SK-N-SH (cell line): ENCODE results near the gene FTO. TPM values are rescaled to one million over a fixed set of nuclear protein-coding genes. Genes with fewer than 3 reads are reported as not detected.

ENCODE experiments used
- CTCF ChIA-PET: fragments of 300-600, 350-600 bp; formaldehyde crosslinking; extraction: SDS; loops from one replicate; lab custom pipeline; 2021; lab: Yijun Ruan, JAX
- POLR2A ChIA-PET: fragments of 350-600 bp; sonication (Branson Sonifier 250); formaldehyde crosslinking; extraction: SDS; loops from one replicate; lab custom pipeline; 2020; ENCODE audit warnings: antibody characterized with exemption, inconsistent platforms; lab: Yijun Ruan, JAX
- DNase-seq: peaks from one replicate; pipeline ENCODE4 v3.0.0; 2012
- H2AFZ ChIP-seq: fragments of 200-600 bp; sonication (generic); 2 replicates; pipeline ENCODE4 v1.8.1; 2016; ENCODE audit warnings: antibody characterized with exemption, mild to moderate bottlenecking, low read depth
- H3F3A ChIP-seq: fragments of 200-600 bp; sonication (generic); replicated peaks from 2 replicates; pipeline ENCODE3; 2016; ENCODE audit warnings: antibody characterized with exemption, mild to moderate bottlenecking; ENCODE audit not compliant: insufficient read depth
- H3K27ac ChIP-seq, 2 experiments: fragments of 200-500 bp in 1 of 2; fragments of 200-600 bp in 1 of 2; sonication (Bioruptor generic) in 1 of 2; sonication (generic), shearing (Covaris generic) in 1 of 2; 2 replicates each; pipeline versions ENCODE4 v1.5.1 to v1.6.1; 2014 to 2016; ENCODE audit warnings: low read depth in 2 of 2, inconsistent platforms in 1 of 2, low read length in 1 of 2, mild to moderate bottlenecking in 1 of 2, mixed read lengths in 1 of 2
- H3K27me3 ChIP-seq: fragments of 200-600 bp; sonication (generic), shearing (Covaris generic); 2 replicates; pipeline ENCODE4 v1.6.1; 2016; ENCODE audit warnings: mixed run types; ENCODE audit not compliant: insufficient read depth
- H3K36me3 ChIP-seq, 2 experiments: fragments of 200-500 bp in 1 of 2; fragments of 200-600 bp in 1 of 2; sonication (Bioruptor generic) in 1 of 2; sonication (generic) in 1 of 2; replicated peaks in 1 of 2; 2 replicates each; pipeline versions ENCODE3 to v1.5.1; 2014 to 2016; ENCODE audit warnings: low read length in 1 of 2, mild to moderate bottlenecking in 1 of 2; ENCODE audit not compliant: insufficient read depth in 2 of 2, control insufficient read depth in 1 of 2
- H3K4me1 ChIP-seq, 2 experiments: fragments of 200-500 bp in 1 of 2; fragments of 200-600 bp in 1 of 2; sonication (Bioruptor generic) in 1 of 2; sonication (generic), shearing (Covaris generic) in 1 of 2; 2 replicates each; pipeline versions ENCODE4 v1.5.1 to v1.6.1; 2014 to 2016; ENCODE audit warnings: low read depth in 1 of 2, low read length in 1 of 2, mixed run types in 1 of 2; ENCODE audit not compliant: insufficient read depth in 2 of 2, control insufficient read depth in 1 of 2
- H3K4me2 ChIP-seq: fragments of 200-600 bp; sonication (generic), shearing (Covaris generic); 2 replicates; pipeline ENCODE4 v1.6.1; 2017; ENCODE audit warnings: mixed run types
- H3K4me3 ChIP-seq, 2 experiments: fragments of 200-500 bp in 1 of 2; fragments of 200-600 bp in 1 of 2; sonication (Bioruptor generic) in 1 of 2; sonication (generic), shearing (Covaris generic) in 1 of 2; 2 replicates each; pipeline versions ENCODE4 v1.5.1 to v1.8.1; 2014 to 2016; ENCODE audit warnings: low read depth in 2 of 2, inconsistent platforms in 1 of 2, low read length in 1 of 2, mild to moderate bottlenecking in 1 of 2, mixed read lengths in 1 of 2, moderate library complexity in 1 of 2
- H3K79me2 ChIP-seq: fragments of 200-600 bp; sonication (generic); 2 replicates; pipeline ENCODE4 v1.8.1; 2017; ENCODE audit warnings: mild to moderate bottlenecking; ENCODE audit not compliant: insufficient read depth
- H3K9ac ChIP-seq: fragments of 200-600 bp; sonication (generic); 2 replicates; pipeline ENCODE4 v1.6.1; 2017; ENCODE audit warnings: mixed run types
- H3K9me2 ChIP-seq: fragments of 200-600 bp; sonication (generic); 2 replicates; pipeline ENCODE4 v1.6.1; 2017; ENCODE audit warnings: mixed run types
- H3K9me3 ChIP-seq: fragments of 200-600 bp; sonication (generic); 2 replicates; pipeline ENCODE4 v1.6.1; 2017; ENCODE audit warnings: mixed run types, mild to moderate bottlenecking, moderate library complexity
- H4K20me1 ChIP-seq: fragments of 200-600 bp; sonication (generic); 2 replicates; pipeline ENCODE4 v1.6.1; 2017; ENCODE audit warnings: mild to moderate bottlenecking, mixed run types; ENCODE audit not compliant: insufficient read depth
- EP300 ChIP-seq, 2 experiments: IDR thresholded peaks; 2 replicates each; pipeline versions ENCODE4 v1.4.0 to v1.6.1; 2012; ENCODE audit warnings: borderline replicate concordance in 1 of 2, low read depth in 1 of 2, low read length in 1 of 2
- FOXJ3 ChIP-seq: sonication (generic); formaldehyde crosslinking; IDR thresholded peaks from 2 replicates; pipeline ENCODE4 v1.5.1; 2020; ENCODE audit warnings: mild to moderate bottlenecking, missing genetic modification reagents
- GABPA ChIP-seq: IDR thresholded peaks from 2 replicates; pipeline ENCODE4 v1.4.0; 2012; ENCODE audit warnings: low read depth, mild to moderate bottlenecking
- RCOR1 ChIP-seq: fragments of 150-350 bp; IDR thresholded peaks from 2 replicates; pipeline ENCODE4 v1.6.1; 2017; ENCODE audit warnings: antibody characterized with exemption, low read length
- YY1 ChIP-seq: IDR thresholded peaks from 2 replicates; pipeline ENCODE4 v1.4.0; 2012; ENCODE audit warnings: low read depth, mild to moderate bottlenecking
- WGBS: methylation state at CpG from one replicate; pipeline ENCODE4 v1.1.6; 2017; ENCODE audit warnings: low lambda C conversion rate; 5-methylcytosine and 5-hydroxymethylcytosine counted together
- polyA plus RNA-seq, 3 experiments: library from polyadenylated mRNA; depleted of rRNA; stranded (reverse); fragments of >200 nt; gene quantifications; 2 replicates each; pipeline ENCODE4 v1.2.3, GENCODE V29; 2012

FTO gene
- polyA plus RNA-seq, 1 of the 3 experiments (the other 2 are of a cell fraction): 41.2 TPM

DNA sequence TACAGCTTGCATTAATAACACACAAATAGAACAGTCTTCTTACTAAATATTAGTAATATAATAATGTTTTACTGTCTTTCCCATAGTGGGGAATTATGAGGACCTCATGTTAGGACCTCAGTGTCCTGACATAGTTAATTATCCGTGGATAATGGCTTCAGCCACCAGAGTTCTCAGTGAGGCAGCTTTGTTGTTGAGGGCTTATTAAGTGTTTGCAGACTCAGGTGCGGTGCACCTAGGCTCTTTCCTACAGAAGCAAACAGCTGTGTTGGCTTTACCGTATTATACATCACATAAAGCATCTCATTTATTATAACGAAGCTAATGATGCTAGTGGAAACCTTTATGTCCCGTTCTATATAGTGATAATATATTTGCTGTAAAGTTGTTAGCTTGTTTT lies 246.7 kb downstream of the FTO start:
- Histone ChIP-seq H3K36me3 (no peaks in the 10 kb centered on the region), H3K4me2 (no peak overlapping the region), H2AFZ (no peak overlapping the region), H3K27ac (no peak overlapping the region), H3K9me2 (no peaks in the 10 kb centered on the region), H3K27me3 (no peaks in the 10 kb centered on the region), H3K9ac (no peak overlapping the region), H3K4me3 (no peak overlapping the region), H3K9me3 (no peaks in the 10 kb centered on the region), H3K79me2 (no peaks in the 10 kb centered on the region), H4K20me1 (no peaks in the 10 kb centered on the region), H3K4me1 (peaks cover 0 to 14% of the 10 kb centered on the region in 2 experiments; a peak in 2 of 4 replicates), H3F3A (no peaks in the 10 kb centered on the region)
- DNase-seq: no peak
- 98% methylated on average over 5 of the region's 5 CpGs for WGBS
- ChIA-PET CTCF (interaction anchor here (1.0 to 1.7 kb wide), 4 partner anchors 8 to 1420 kb away, joined by 3 to 5 read pairs (median 4); no protein-coding TSS in a partner anchor), POLR2A (no interaction called here)
- no peak for TF ChIP-seq EP300 (IDR thresholded peaks at IDR 0.05; ENCODE audit: borderline replicate concordance in 1 of 2, low read depth in 1 of 2, low read length in 1 of 2)
- TF ChIP-seq FOXJ3 (CRISPR knock-in tag): no peak

DNA sequence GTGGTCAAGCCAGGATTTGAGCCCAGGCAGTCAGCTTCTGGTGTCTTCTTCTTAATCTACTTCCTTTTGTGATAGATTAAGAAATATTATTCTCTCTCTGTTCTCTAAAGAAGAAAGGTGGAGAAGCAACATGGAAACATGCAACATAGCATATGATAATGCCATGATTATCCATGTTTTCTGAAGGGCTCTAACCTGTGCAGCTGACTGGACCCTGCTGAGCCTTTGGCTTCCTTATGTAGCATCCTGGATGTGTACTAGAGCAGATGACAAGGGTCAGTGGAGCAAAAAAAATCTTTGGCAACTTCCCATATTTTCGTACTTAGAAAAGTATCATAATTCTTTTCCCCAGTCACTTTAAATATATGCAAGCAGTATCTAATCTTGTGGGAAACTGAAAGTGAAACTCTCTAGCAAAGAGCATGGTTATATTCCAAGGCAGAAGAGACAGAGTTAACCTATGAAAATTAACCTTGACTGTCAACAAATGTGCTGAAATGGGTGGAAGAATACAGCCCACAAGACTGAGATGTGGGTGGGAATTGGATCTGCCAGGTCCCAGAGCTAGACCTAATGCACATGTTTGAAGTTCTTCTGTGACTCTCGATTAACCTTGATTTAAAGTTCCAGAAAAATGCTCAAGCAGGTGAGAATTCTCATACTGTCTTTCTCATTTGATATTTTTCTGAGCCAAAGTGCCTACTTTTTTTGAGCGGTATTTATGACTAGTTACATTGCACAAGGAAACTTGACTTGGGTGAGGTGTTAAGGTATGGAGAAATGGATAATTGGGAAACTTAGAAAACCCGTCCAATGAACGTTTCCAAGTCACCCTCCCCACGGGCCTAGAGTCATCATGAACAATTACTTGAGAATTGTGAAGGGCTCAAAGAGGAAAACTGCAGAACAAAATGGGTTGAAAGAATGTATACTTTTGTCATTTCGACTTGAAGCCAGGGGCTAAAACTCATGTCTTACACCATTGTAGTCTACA lies 248.6 kb downstream of the FTO start:
- H3K9me3 ChIP-seq: no peaks in the 10 kb centered on the region
- no peaks in the 10 kb centered on the region for H4K20me1 ChIP-seq
- no peaks in the 10 kb centered on the region for H3K9me2 ChIP-seq
- no peaks in the 10 kb centered on the region for H3K36me3 ChIP-seq
- H3K4me1 ChIP-seq: peaks cover 0 to 4% of the 10 kb centered on the region in 2 experiments; a peak in 2 of 4 replicates
- H3F3A ChIP-seq: no peaks in the 10 kb centered on the region
- H3K9ac ChIP-seq: no peak overlapping the region
- CTCF ChIA-PET: no interaction called here
- peak overlapping the region; percentile 59 for H3K4me2 ChIP-seq
- no peak overlapping the region for H3K27ac ChIP-seq
- no peak for TF ChIP-seq RCOR1
- TF ChIP-seq YY1: no peak
- TF ChIP-seq, all 33 proteins: peak for 0
- WGBS: 83% methylated on average over 7 of the region's 7 CpGs
- POLR2A ChIA-PET: no interaction called here
- H3K4me3 ChIP-seq: peak overlapping the region in 1 of 2 experiments; percentile 10; a peak in 1 of 4 replicates
- no peaks in the 10 kb centered on the region for H3K27me3 ChIP-seq
- H3K79me2 ChIP-seq: no peaks in the 10 kb centered on the region
- no peak overlapping the region for H2AFZ ChIP-seq
- DNase-seq: no peak

DNA sequence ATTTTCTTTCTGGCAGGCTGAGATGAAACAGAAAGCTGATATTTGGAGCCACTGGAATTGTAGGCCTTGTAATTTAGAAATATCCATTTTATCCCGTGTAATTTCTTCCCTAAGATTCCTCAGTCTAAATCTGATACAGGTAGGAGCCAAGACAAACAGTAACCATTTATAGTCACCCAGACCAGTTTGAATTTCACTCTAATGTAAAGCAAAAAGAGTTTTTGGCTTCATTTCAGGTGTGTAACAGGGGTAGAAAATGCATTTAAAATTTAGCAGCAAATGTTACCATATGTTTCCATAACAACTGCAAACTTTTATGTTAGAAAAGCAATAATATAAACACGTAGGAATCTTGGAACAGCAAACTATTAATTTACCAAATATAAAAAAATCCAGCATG lies 249.4 kb downstream of the FTO start:
- Histone ChIP-seq H3K9me2 (no peaks in the 10 kb centered on the region), H3K4me2 (no peak overlapping the region), H3K4me1 (no peaks in the 10 kb centered on the region; a peak in 2 of 4 replicates)
- 62% methylated on average over 2 of the region's 2 CpGs for WGBS
- TF ChIP-seq EP300 (IDR thresholded peaks at IDR 0.05; ENCODE audit: borderline replicate concordance in 1 of 2, low read depth in 1 of 2, low read length in 1 of 2) (no peak), GABPA (no peak)
- TF ChIP-seq, all 33 proteins: peak for 0
- Histone ChIP-seq H3K9ac (no peak overlapping the region), H2AFZ (no peak overlapping the region), H3K9me3 (no peaks in the 10 kb centered on the region), H3K36me3 (no peaks in the 10 kb centered on the region), H3K27me3 (no peaks in the 10 kb centered on the region), H3K27ac (no peak overlapping the region), H3K79me2 (no peaks in the 10 kb centered on the region), H3K4me3 (no peak overlapping the region), H3F3A (no peaks in the 10 kb centered on the region), H4K20me1 (no peaks in the 10 kb centered on the region)
- ChIA-PET CTCF (no interaction called here), POLR2A (no interaction called here)
- no peak for DNase-seq
